ENCODE results near the gene YPEL5.

Gene YPEL5

GRCh38 chr2:30172627-30173026 lies 25.8 kb downstream of the YPEL5 start:
- no peak for DNase-seq

- DNase-seq: no peak
Observed at GRCh38 chr2:30177440-30177839, 30.6 kb downstream of the YPEL5 start.

GRCh38 chr2:30177956-30178355 lies 31.1 kb downstream of the YPEL5 start:
- DNase-seq: no peak

GRCh38 chr2:30178618-30179434 lies 32.0 kb downstream of the YPEL5 start:
- peak in 1 of 2 donors; percentile 25 for DNase-seq

GRCh38 chr2:30179536-30179935 lies 32.7 kb downstream of the YPEL5 start:
- no peak for DNase-seq

GRCh38 chr2:30180226-30180625 lies 33.4 kb downstream of the YPEL5 start:
- DNase-seq: no peak

GRCh38 chr2:30181176-30181575 lies 34.4 kb downstream of the YPEL5 start:
- DNase-seq: no peak

GRCh38 chr2:30184035-30184434 lies 37.2 kb downstream of the YPEL5 start:
- no peak for DNase-seq

- DNase-seq: peak; percentile 93 to 95
Observed at GRCh38 chr2:30185178-30185577, 38.4 kb downstream of the YPEL5 start.

GRCh38 chr2:30188292-30188691 lies 41.5 kb downstream of the YPEL5 start:
- no peak for DNase-seq

GRCh38 chr2:30190637-30191036 lies 43.8 kb downstream of the YPEL5 start:
- no peak for DNase-seq

- DNase-seq: no peak
Observed at GRCh38 chr2:30191107-30191506, 44.3 kb downstream of the YPEL5 start.

- no peak for DNase-seq
Observed at GRCh38 chr2:30191819-30192271, 45.0 kb downstream of the YPEL5 start.

GRCh38 chr2:30192314-30192713 lies 45.5 kb downstream of the YPEL5 start:
- no peak for DNase-seq

- DNase-seq: no peak
Observed at GRCh38 chr2:30193104-30193681, 46.4 kb downstream of the YPEL5 start.

GRCh38 chr2:30194421-30194820 lies 47.6 kb downstream of the YPEL5 start:
- DNase-seq: no peak

GRCh38 chr2:30195016-30195415 lies 48.2 kb downstream of the YPEL5 start:
- DNase-seq: no peak

- DNase-seq: no peak
Observed at GRCh38 chr2:30197570-30198192, 50.9 kb downstream of the YPEL5 start.

- peak; percentile 19 to 35 for DNase-seq
Observed at GRCh38 chr2:30201990-30202389, 55.2 kb downstream of the YPEL5 start.

- DNase-seq: no peak
Observed at GRCh38 chr2:30203156-30203555, 56.3 kb downstream of the YPEL5 start.

GRCh38 chr2:30204281-30204680 lies 57.5 kb downstream of the YPEL5 start:
- DNase-seq: no peak

GRCh38 chr2:30205456-30205855 lies 58.6 kb downstream of the YPEL5 start:
- no peak for DNase-seq

GRCh38 chr2:30206461-30207430 lies 59.9 kb downstream of the YPEL5 start:
- DNase-seq: no peak

Measured in inflammatory macrophage treated with lipopolysaccharide for 1 hour (primary cell).